ENCODE measurements around the gene PLCH2. TPM values are rescaled to one million over a fixed set of nuclear protein-coding genes. Genes with fewer than 3 reads are reported as not detected.

Gene PLCH2
- total RNA-seq, 4 donors from 2014 or later, result 1.00 to 7.3 (median 4.6) TPM

DNA sequence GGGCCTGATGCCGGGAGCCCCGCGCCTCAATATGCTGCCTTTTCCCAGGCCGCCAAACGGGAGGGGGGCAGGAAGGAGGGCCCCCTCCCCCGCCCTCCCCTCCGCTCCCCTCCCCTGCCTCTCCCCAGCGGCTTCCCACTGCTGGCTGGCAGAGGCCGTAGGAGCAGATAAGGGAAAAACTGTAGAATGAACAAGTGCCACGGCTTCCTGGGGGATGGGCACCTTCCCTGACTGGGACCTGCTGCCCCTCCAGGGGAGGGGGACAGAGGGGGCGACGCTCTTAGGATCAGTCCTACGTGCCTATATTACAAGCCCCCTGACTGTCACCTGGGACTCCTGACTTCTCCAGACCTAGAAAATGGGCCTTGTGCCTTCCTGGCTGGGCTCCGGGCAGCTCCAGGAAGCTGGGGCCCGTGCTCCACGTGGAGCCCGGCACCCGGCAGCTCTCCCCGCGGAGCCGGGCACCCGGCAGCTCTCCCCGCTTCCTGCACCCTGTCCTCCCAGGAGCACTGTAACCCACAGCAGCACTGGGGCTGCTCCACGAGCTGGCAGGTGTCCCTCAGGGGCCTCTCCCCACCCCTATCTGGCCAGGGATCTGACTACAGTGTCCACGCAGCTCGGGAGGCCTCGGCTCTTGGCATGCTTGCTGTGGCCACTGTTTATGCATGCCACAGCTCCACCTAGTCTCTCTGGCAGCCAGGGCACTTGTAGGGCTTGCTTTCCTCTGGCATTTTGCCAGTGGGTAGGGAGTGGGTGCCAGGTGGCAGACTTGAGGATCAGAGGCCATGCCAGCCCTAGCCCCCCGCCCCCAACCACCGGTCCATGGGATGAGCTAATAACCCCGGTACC, 54.6 kb downstream of the PLCH2 start:
- TF ChIP-seq EP300 (IDR thresholded peaks at IDR 0.05; ENCODE audit: low read depth) (no peak), POLR2A (IDR thresholded peaks at IDR 0.05) (no peak), POLR2AphosphoS5 (IDR thresholded peaks at IDR 0.05) (no peak)
- TF ChIP-seq, protein P1, sequence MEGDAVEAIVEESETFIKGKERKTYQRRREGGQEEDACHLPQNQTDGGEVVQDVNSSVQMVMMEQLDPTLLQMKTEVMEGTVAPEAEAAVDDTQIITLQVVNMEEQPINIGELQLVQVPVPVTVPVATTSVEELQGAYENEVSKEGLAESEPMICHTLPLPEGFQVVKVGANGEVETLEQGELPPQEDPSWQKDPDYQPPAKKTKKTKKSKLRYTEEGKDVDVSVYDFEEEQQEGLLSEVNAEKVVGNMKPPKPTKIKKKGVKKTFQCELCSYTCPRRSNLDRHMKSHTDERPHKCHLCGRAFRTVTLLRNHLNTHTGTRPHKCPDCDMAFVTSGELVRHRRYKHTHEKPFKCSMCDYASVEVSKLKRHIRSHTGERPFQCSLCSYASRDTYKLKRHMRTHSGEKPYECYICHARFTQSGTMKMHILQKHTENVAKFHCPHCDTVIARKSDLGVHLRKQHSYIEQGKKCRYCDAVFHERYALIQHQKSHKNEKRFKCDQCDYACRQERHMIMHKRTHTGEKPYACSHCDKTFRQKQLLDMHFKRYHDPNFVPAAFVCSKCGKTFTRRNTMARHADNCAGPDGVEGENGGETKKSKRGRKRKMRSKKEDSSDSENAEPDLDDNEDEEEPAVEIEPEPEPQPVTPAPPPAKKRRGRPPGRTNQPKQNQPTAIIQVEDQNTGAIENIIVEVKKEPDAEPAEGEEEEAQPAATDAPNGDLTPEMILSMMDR (IDR thresholded peaks at IDR 0.05), result no peak
- DNase-seq, result peak; percentile 59
- in situ Hi-C loops (cut with MboI; ENCODE audit: low pct_ligation_motif_present in 1 of 4, low pct_unique_long_range_greater_than_20kb in 1 of 4, low sequenced_read_pairs in 3 of 4), result loop anchor here in 1 of 4 donors (25.0 kb wide), 1 partner anchor 343 kb away; the partner anchor contains the start of gene FAAP20
- WGBS, 2 donors (ENCODE audit: low coverage in 1 of 2), result 5% methylated on average over 23 of the region's 30 CpGs; no CpG with 5 or more reads in 1 of the 2 donors
- intact Hi-C loops (cut with DNase I; ENCODE audit: low total_unique reads), result no loop called here
- Histone ChIP-seq H3K4me3 (peak overlapping the region in 2 of 4 donors; percentile 20 to 42), H3K36me3 (no peaks in the 10 kb centered on the region), H3K4me1 (peaks cover 26 to 56% (median 52%) of the 10 kb centered on the region in 4 donors), H3K27ac (peak overlapping the region; percentile 16 to 60 (median 42)), H3K9me3 (no peaks in the 10 kb centered on the region), H3K27me3 (peaks cover 55% of the 10 kb centered on the region)

DNA sequence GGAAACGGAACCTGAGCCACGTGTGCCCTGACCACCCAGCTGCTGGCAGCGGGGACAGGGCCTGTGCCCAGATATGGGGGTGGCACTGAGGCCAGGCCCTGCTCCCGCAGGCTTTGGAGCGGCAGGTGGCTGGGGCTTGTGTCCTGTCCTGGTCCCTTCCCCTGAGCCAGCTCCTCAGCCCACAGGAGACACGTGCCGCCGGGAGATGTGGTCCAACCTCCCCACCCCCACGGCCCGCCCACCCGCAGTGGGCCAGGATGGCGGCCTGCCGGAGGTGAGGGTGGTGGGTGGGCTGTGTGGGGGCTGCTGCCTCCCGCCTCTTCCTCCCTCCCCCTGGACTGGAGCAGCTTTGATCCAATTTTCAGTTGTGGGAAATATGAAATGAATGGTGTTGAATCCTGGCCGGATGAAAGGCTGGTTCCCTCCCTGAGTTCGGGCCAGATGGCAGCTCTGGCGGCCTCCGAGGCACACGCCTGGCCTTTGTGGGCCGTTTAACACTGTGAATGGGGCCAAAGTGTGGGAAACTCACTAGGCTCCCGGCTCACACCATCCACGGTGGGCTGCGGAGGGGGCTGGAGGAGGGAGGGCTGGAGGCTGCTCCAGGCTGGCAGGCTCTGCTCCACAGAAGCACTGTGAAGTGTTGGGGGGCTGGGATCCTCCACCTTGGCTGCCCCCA, 56.5 kb downstream of the PLCH2 start:
- 82% methylated on average over 19 of the region's 23 CpGs; no CpG with 5 or more reads in 1 of the 2 donors for WGBS, 2 donors (ENCODE audit: low coverage in 1 of 2)
- H3K27ac ChIP-seq, result no peak overlapping the region
- H3K9me3 ChIP-seq, result no peaks in the 10 kb centered on the region
- in situ Hi-C loops (cut with MboI; ENCODE audit: low pct_ligation_motif_present in 1 of 4, low pct_unique_long_range_greater_than_20kb in 1 of 4, low sequenced_read_pairs in 3 of 4) (loop anchor here in 1 of 4 donors (25.0 kb wide), 1 partner anchor 345 kb away; the partner anchor contains the start of gene FAAP20), intact Hi-C loops (cut with DNase I; ENCODE audit: low total_unique reads) (no loop called here)
- H3K4me1 ChIP-seq, result peaks cover 22 to 52% (median 48%) of the 10 kb centered on the region in 4 donors
- H3K36me3 ChIP-seq, result no peaks in the 10 kb centered on the region
- no peak for TF ChIP-seq EP300 (IDR thresholded peaks at IDR 0.05; ENCODE audit: low read depth)
- TF ChIP-seq POLR2A (IDR thresholded peaks at IDR 0.05), result no peak
- no peak for TF ChIP-seq POLR2AphosphoS5 (IDR thresholded peaks at IDR 0.05)
- TF ChIP-seq, protein P1 (IDR thresholded peaks at IDR 0.05), result no peak
- H3K27me3 ChIP-seq, result peaks cover 60% of the 10 kb centered on the region
- H3K4me3 ChIP-seq, result no peak overlapping the region
- DNase-seq, result no peak

DNA sequence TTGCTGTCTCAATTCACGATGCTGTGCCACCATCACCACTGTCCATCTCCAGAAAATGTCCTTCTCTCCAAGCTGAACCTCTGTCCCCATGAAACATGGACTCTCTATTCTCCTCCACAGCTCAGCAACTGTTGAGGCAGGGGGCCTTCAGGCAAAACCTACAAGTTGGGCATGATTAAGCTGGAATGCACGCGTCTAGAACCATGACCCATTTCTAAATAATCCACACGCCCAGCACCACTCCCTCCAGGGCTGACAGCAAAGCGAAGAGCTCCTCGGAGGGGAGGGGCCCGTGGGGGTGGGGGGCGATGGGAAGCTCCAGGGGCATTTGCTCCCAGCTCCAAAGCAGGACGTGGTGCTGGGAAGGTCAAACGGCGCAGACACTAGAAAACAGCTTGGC, 57.3 kb downstream of the PLCH2 start:
- H3K27me3 ChIP-seq, result peaks cover 60% of the 10 kb centered on the region
- intact Hi-C loops (cut with DNase I; ENCODE audit: low total_unique reads), result no loop called here
- WGBS, 2 donors (ENCODE audit: low coverage in 1 of 2), result 74% methylated on average over 11 of the region's 11 CpGs; no CpG with 5 or more reads in 1 of the 2 donors

More for the DNA sequence above, 57.3 kb downstream of the PLCH2 start:
- peaks cover 21 to 46% (median 45%) of the 10 kb centered on the region in 4 donors for H3K4me1 ChIP-seq
- no peak overlapping the region for H3K27ac ChIP-seq
- H3K36me3 ChIP-seq, result no peaks in the 10 kb centered on the region
- in situ Hi-C loops (cut with MboI; ENCODE audit: low pct_ligation_motif_present in 1 of 4, low pct_unique_long_range_greater_than_20kb in 1 of 4, low sequenced_read_pairs in 3 of 4), result loop anchor here in 1 of 4 donors (25.0 kb wide), 1 partner anchor 346 kb away; the partner anchor contains the start of gene FAAP20
- DNase-seq, result no peak
- H3K9me3 ChIP-seq, result no peaks in the 10 kb centered on the region
- H3K4me3 ChIP-seq, result no peak overlapping the region
- TF ChIP-seq POLR2AphosphoS5 (IDR thresholded peaks at IDR 0.05), result no peak
- TF ChIP-seq, protein P1 (IDR thresholded peaks at IDR 0.05), result no peak
- no peak for TF ChIP-seq EP300 (IDR thresholded peaks at IDR 0.05; ENCODE audit: low read depth)
- no peak for TF ChIP-seq POLR2A (IDR thresholded peaks at IDR 0.05)

Data from transverse colon (tissue), 4 donors.